ENCODE data around the gene ZDHHC19.

Gene ZDHHC19

GRCh38 chr3:196222876-196223595 is 11.8 kb upstream of the ZDHHC19 start:
- no peaks in the 10 kb centered on the region for H3K9me3 ChIP-seq (ENCODE audit: control insufficient read depth, insufficient read depth, low read depth, low read length)
- H3K27me3 ChIP-seq (ENCODE audit: control insufficient read depth, insufficient read depth, low read length): no peaks in the 10 kb centered on the region
- peaks cover 15% of the 10 kb centered on the region; the same call in 1 of the 2 replicates for H3K4me1 ChIP-seq (ENCODE audit: control insufficient read depth, insufficient read depth, low read length)
- no peak overlapping the region for H3K9ac ChIP-seq (ENCODE audit: low read length)
- no peak overlapping the region for H3K27ac ChIP-seq (ENCODE audit: low read depth, low read length)
- no peak overlapping the region for H3K4me3 ChIP-seq (ENCODE audit: low read depth, low read length)
- no peaks in the 10 kb centered on the region for H3K36me3 ChIP-seq (ENCODE audit: control insufficient read depth, insufficient read depth, low read length)

- H3K4me3 ChIP-seq (ENCODE audit: low read depth, low read length): no peak overlapping the region
Measured at GRCh38 chr3:196220991-196221390, 9.8 kb upstream of the ZDHHC19 start.

DNA sequence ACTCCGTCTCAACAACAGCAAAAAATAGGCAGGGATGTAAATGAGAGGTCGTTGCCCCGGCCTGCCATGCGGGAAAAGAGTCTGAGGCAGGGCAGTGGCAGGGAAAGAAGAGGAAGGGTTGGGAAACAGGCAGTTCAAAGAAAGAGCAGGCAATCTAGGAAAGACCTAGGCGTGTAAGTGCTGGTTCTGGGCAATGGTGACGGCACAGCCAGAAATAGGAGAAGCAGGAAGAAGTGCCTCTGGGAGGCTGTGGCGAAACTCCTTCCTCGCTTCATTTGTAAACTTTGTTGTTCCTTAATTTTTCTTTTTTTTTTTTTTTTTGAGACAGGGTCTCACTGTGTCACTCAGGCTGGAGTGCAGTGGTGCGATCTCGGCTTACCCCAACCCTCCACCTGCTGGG is 9.4 kb upstream of the ZDHHC19 start:
- H3K36me3 ChIP-seq (ENCODE audit: control insufficient read depth, insufficient read depth, low read length): no peaks in the 10 kb centered on the region
- H3K9me3 ChIP-seq (ENCODE audit: control insufficient read depth, insufficient read depth, low read depth, low read length): no peaks in the 10 kb centered on the region
- no peaks in the 10 kb centered on the region for H3K27me3 ChIP-seq (ENCODE audit: control insufficient read depth, insufficient read depth, low read length)
- H3K4me3 ChIP-seq (ENCODE audit: low read depth, low read length): no peak overlapping the region
- no peak overlapping the region for H3K27ac ChIP-seq (ENCODE audit: low read depth, low read length)
- H3K4me1 ChIP-seq (ENCODE audit: control insufficient read depth, insufficient read depth, low read length): peaks cover 24% of the 10 kb centered on the region
- H3K9ac ChIP-seq (ENCODE audit: low read length): no peak overlapping the region

More at GRCh38 chr3:196220991-196221390, 9.8 kb upstream of the ZDHHC19 start:
- Histone ChIP-seq H3K36me3 (ENCODE audit: control insufficient read depth, insufficient read depth, low read length) (no peaks in the 10 kb centered on the region), H3K27me3 (ENCODE audit: control insufficient read depth, insufficient read depth, low read length) (no peaks in the 10 kb centered on the region), H3K4me1 (ENCODE audit: control insufficient read depth, insufficient read depth, low read length) (peaks cover 20% of the 10 kb centered on the region), H3K9ac (ENCODE audit: low read length) (no peak overlapping the region), H3K27ac (ENCODE audit: low read depth, low read length) (no peak overlapping the region), H3K9me3 (ENCODE audit: control insufficient read depth, insufficient read depth, low read depth, low read length) (no peaks in the 10 kb centered on the region)

- H3K4me1 ChIP-seq (ENCODE audit: control insufficient read depth, insufficient read depth, low read length): peaks cover 27% of the 10 kb centered on the region
- H3K9ac ChIP-seq (ENCODE audit: low read length): no peak overlapping the region
- no peak overlapping the region for H3K4me3 ChIP-seq (ENCODE audit: low read depth, low read length)
- no peaks in the 10 kb centered on the region for H3K27me3 ChIP-seq (ENCODE audit: control insufficient read depth, insufficient read depth, low read length)
- H3K9me3 ChIP-seq (ENCODE audit: control insufficient read depth, insufficient read depth, low read depth, low read length): no peaks in the 10 kb centered on the region
- no peaks in the 10 kb centered on the region for H3K36me3 ChIP-seq (ENCODE audit: control insufficient read depth, insufficient read depth, low read length)
- H3K27ac ChIP-seq (ENCODE audit: low read depth, low read length): no peak overlapping the region
Measured at GRCh38 chr3:196219970-196220311, 8.7 kb upstream of the ZDHHC19 start.

- peaks cover 29% of the 10 kb centered on the region for H3K4me1 ChIP-seq (ENCODE audit: control insufficient read depth, insufficient read depth, low read length)
- no peak overlapping the region for H3K9ac ChIP-seq (ENCODE audit: low read length)
- no peak overlapping the region for H3K4me3 ChIP-seq (ENCODE audit: low read depth, low read length)
- H3K9me3 ChIP-seq (ENCODE audit: control insufficient read depth, insufficient read depth, low read depth, low read length): no peaks in the 10 kb centered on the region
- H3K27ac ChIP-seq (ENCODE audit: low read depth, low read length): no peak overlapping the region
- H3K36me3 ChIP-seq (ENCODE audit: control insufficient read depth, insufficient read depth, low read length): no peaks in the 10 kb centered on the region
- H3K27me3 ChIP-seq (ENCODE audit: control insufficient read depth, insufficient read depth, low read length): no peaks in the 10 kb centered on the region
Measured at GRCh38 chr3:196219194-196219969, 8.2 kb upstream of the ZDHHC19 start.

GRCh38 chr3:196218155-196218712 is 7.0 kb upstream of the ZDHHC19 start:
- H3K4me3 ChIP-seq (ENCODE audit: low read depth, low read length): no peak overlapping the region
- no peak overlapping the region for H3K9ac ChIP-seq (ENCODE audit: low read length)
- H3K27me3 ChIP-seq (ENCODE audit: control insufficient read depth, insufficient read depth, low read length): no peaks in the 10 kb centered on the region
- no peaks in the 10 kb centered on the region for H3K36me3 ChIP-seq (ENCODE audit: control insufficient read depth, insufficient read depth, low read length)
- no peaks in the 10 kb centered on the region for H3K9me3 ChIP-seq (ENCODE audit: control insufficient read depth, insufficient read depth, low read depth, low read length)
- no peak overlapping the region for H3K27ac ChIP-seq (ENCODE audit: low read depth, low read length)
- H3K4me1 ChIP-seq (ENCODE audit: control insufficient read depth, insufficient read depth, low read length): peaks cover 26% of the 10 kb centered on the region

GRCh38 chr3:196217307-196218154 is 6.3 kb upstream of the ZDHHC19 start:
- no peak overlapping the region for H3K4me3 ChIP-seq (ENCODE audit: low read depth, low read length)
- H3K36me3 ChIP-seq (ENCODE audit: control insufficient read depth, insufficient read depth, low read length): no peaks in the 10 kb centered on the region
- H3K27me3 ChIP-seq (ENCODE audit: control insufficient read depth, insufficient read depth, low read length): no peaks in the 10 kb centered on the region
- H3K27ac ChIP-seq (ENCODE audit: low read depth, low read length): no peak overlapping the region
- no peak overlapping the region for H3K9ac ChIP-seq (ENCODE audit: low read length)
- H3K9me3 ChIP-seq (ENCODE audit: control insufficient read depth, insufficient read depth, low read depth, low read length): no peaks in the 10 kb centered on the region
- H3K4me1 ChIP-seq (ENCODE audit: control insufficient read depth, insufficient read depth, low read length): peaks cover 24% of the 10 kb centered on the region

- Histone ChIP-seq H3K27me3 (ENCODE audit: control insufficient read depth, insufficient read depth, low read length) (no peaks in the 10 kb centered on the region), H3K4me3 (ENCODE audit: low read depth, low read length) (peak overlapping the region; percentile 52), H3K4me1 (ENCODE audit: control insufficient read depth, insufficient read depth, low read length) (peaks cover 24% of the 10 kb centered on the region), H3K9me3 (ENCODE audit: control insufficient read depth, insufficient read depth, low read depth, low read length) (no peaks in the 10 kb centered on the region), H3K36me3 (ENCODE audit: control insufficient read depth, insufficient read depth, low read length) (no peaks in the 10 kb centered on the region), H3K27ac (ENCODE audit: low read depth, low read length) (no peak overlapping the region), H3K9ac (ENCODE audit: low read length) (no peak overlapping the region)
Measured at GRCh38 chr3:196216681-196217211, 5.5 kb upstream of the ZDHHC19 start.

DNA sequence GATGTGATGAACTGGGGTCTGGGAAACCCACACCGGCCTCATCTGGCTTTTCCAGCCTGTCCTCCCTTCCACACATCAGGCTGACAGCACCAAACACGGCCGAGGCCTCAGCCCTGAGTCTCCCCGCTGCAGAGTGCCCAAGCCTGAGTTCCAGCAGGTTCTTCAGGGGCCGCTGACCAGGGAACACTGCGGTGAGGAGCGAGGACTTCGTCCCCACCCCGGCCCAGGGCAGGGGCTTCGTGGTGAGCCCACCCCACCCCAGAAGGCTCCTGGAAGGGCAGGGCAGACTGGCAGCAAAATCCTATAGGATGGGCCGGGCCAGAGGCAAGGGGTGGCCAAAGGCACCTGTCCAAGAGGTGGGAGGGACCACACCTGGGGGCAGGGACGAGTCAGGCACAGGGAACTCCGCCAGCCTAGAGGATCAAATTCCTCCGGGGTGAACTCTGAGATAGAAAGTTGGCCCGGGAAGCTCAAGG is 4.9 kb upstream of the ZDHHC19 start, which contains the start of gene SLC51A:
Gene SLC51A, plus strand, starts transcription at position 446 of the 476 bp plus-strand sequence. CDS start 179 bp downstream, outside the sequence.
- Histone ChIP-seq H3K36me3 (ENCODE audit: control insufficient read depth, insufficient read depth, low read length) (no peaks in the 10 kb centered on the region), H3K27ac (ENCODE audit: low read depth, low read length) (no peak within 1 kb of the TSS), H3K27me3 (ENCODE audit: control insufficient read depth, insufficient read depth, low read length) (no peaks in the 10 kb centered on the region), H3K4me3 (ENCODE audit: low read depth, low read length) (peak within 1 kb of the TSS; percentile 52), H3K4me1 (ENCODE audit: control insufficient read depth, insufficient read depth, low read length) (peaks cover 29% of the 10 kb centered on the region), H3K9me3 (ENCODE audit: control insufficient read depth, insufficient read depth, low read depth, low read length) (no peaks in the 10 kb centered on the region), H3K9ac (ENCODE audit: low read length) (no peak within 1 kb of the TSS)

GRCh38 chr3:196215493-196216020 is 4.4 kb upstream of the ZDHHC19 start:
- Histone ChIP-seq H3K27me3 (ENCODE audit: control insufficient read depth, insufficient read depth, low read length) (no peaks in the 10 kb centered on the region), H3K4me3 (ENCODE audit: low read depth, low read length) (no peak overlapping the region), H3K9me3 (ENCODE audit: control insufficient read depth, insufficient read depth, low read depth, low read length) (no peaks in the 10 kb centered on the region), H3K36me3 (ENCODE audit: control insufficient read depth, insufficient read depth, low read length) (no peaks in the 10 kb centered on the region), H3K4me1 (ENCODE audit: control insufficient read depth, insufficient read depth, low read length) (peaks cover 30% of the 10 kb centered on the region), H3K27ac (ENCODE audit: low read depth, low read length) (no peak overlapping the region), H3K9ac (ENCODE audit: low read length) (no peak overlapping the region)

All from HUES6 (cell line).